HepG2 (cell line): Measurements from ENCODE around the gene NCOA4. TPM values are rescaled to one million over a fixed set of nuclear protein-coding genes. Genes with fewer than 3 reads are reported as not detected.

Source experiments
- ATAC-seq: fragments of 200-7000 bp; cut with Tn5 transposase; 3 replicates; pipeline ENCODE4 v1.9.1; 2020; ENCODE audit warnings: mild to moderate bottlenecking, moderate library complexity
- BruUV-seq: library from RNA; stranded (reverse); fragments of 400-500 nt; replicated peaks from 2 replicates; lab custom pipeline; 2021; lab: Mats Ljungman, UMichigan
- CTCF ChIA-PET: fragments of 300-600 bp; formaldehyde crosslinking; extraction: SDS; loops from one replicate; lab custom pipeline; 2021; ENCODE audit warnings: low total read pairs, inconsistent platforms, low intra/inter-chr PET ratio; lab: Yijun Ruan, JAX
- POLR2A ChIA-PET: fragments of 350-600 bp; sonication (Branson Sonifier 250); formaldehyde crosslinking; loops from one replicate; lab custom pipeline; 2020; ENCODE audit warnings: antibody characterized with exemption, inconsistent platforms; lab: Yijun Ruan, JAX
- DNase-seq: peaks from one replicate; pipeline ENCODE4 v3.0.0-alpha.2; 2015; ENCODE audit warnings: low spot score
- FAIRE-seq: peaks from 3 replicates; lab custom pipeline; 2011; peaks lifted over from hg19 to GRCh38; lab: Jason Lieb, UNC
- H2AFZ ChIP-seq: one replicate; pipeline ENCODE4 v1.6.1; 2011; ENCODE audit warnings: low read length, inconsistent platforms
- H3K27ac ChIP-seq: fragments of 300-600 bp; 3 replicates; pipeline ENCODE4 v1.8.0; 2011; ENCODE audit warnings: mixed run types, mild to moderate bottlenecking, mixed read lengths, low read length, inconsistent platforms; ENCODE audit not compliant: insufficient read depth; ENCODE audit errors: extremely low read length
- H3K27me3 ChIP-seq, 2 experiments: fragments of 200-600 bp in 1 of 2; 2 replicates in 1 of 2; 3 replicates in 1 of 2; pipeline versions ENCODE4 v1.6.0 to v1.8.0; 2011; ENCODE audit warnings: low read length in 2 of 2, mild to moderate bottlenecking in 2 of 2, moderate library complexity in 2 of 2, inconsistent platforms in 1 of 2; ENCODE audit not compliant: insufficient read depth in 2 of 2, control insufficient read depth in 1 of 2
- H3K36me3 ChIP-seq, 2 experiments: fragments of 200-600 bp in 1 of 2; replicated peaks in 1 of 2; 2 replicates in 1 of 2; 3 replicates in 1 of 2; pipeline versions ENCODE4 v1.5.1 to v1.8.0; 2011; ENCODE audit warnings: low read length in 2 of 2, inconsistent platforms in 1 of 2; ENCODE audit not compliant: insufficient read depth in 2 of 2, control insufficient read depth in 1 of 2
- H3K4me1 ChIP-seq: 2 replicates; pipeline ENCODE4 v1.5.1; 2012; ENCODE audit warnings: low read length, inconsistent platforms; ENCODE audit not compliant: insufficient read depth
- H3K4me2 ChIP-seq: 2 replicates; pipeline ENCODE4 v1.6.0; 2011; ENCODE audit warnings: low read depth, low read length, inconsistent platforms
- H3K4me3 ChIP-seq, 3 experiments: fragments of 200-600 bp in 1 of 3; sonication (generic), shearing (Covaris generic) in 1 of 3; replicated peaks in 1 of 3; 2 replicates each; pipeline ENCODE4 v1.5.1; 2011 to 2016; ENCODE audit warnings: low read length in 3 of 3, inconsistent platforms in 2 of 3, low read depth in 2 of 3, mild to moderate bottlenecking in 2 of 3, control low read depth in 1 of 3, mixed read lengths in 1 of 3; ENCODE audit not compliant: insufficient read depth in 1 of 3
- H3K79me2 ChIP-seq: one replicate; pipeline ENCODE4 v1.6.1; 2011; ENCODE audit warnings: low read length, inconsistent platforms; ENCODE audit not compliant: insufficient read depth
- H3K9ac ChIP-seq: 2 replicates; pipeline ENCODE4 v1.6.0; 2011; ENCODE audit warnings: mild to moderate bottlenecking, low read depth, low read length, inconsistent platforms; ENCODE audit not compliant: insufficient read depth
- H3K9me3 ChIP-seq: 2 replicates; pipeline ENCODE4 v1.5.1; 2012; ENCODE audit warnings: mild to moderate bottlenecking, low read length
- H4K20me1 ChIP-seq: 2 replicates; pipeline ENCODE4 v1.6.0; 2011; ENCODE audit warnings: inconsistent platforms, mild to moderate bottlenecking, low read length, moderate library complexity; ENCODE audit not compliant: insufficient read depth
- ELF3 ChIP-seq: IDR thresholded peaks from 2 replicates; pipeline ENCODE4 v1.6.1; 2016; ENCODE audit warnings: missing genetic modification reagents, missing compliant biosample characterization
- NFYB ChIP-seq: sonication (generic); formaldehyde crosslinking; IDR thresholded peaks from 2 replicates; pipeline ENCODE4 v1.4.0; 2020; ENCODE audit warnings: missing genetic modification reagents
- NFYC ChIP-seq: IDR thresholded peaks from 2 replicates; pipeline ENCODE4 v1.6.1; 2016; ENCODE audit warnings: missing genetic modification reagents, missing compliant biosample characterization
- NR2C2 ChIP-seq: sonication (generic); formaldehyde crosslinking; IDR thresholded peaks from 2 replicates; pipeline ENCODE4 v1.4.0; 2020; ENCODE audit warnings: missing genetic modification reagents, mild to moderate bottlenecking, moderate library complexity, borderline replicate concordance
- POLR2A ChIP-seq, 2 experiments: IDR thresholded peaks; 2 replicates each; pipeline ENCODE4 v1.6.1; 2011; ENCODE audit warnings: low read depth in 2 of 2, low read length in 2 of 2, mild to moderate bottlenecking in 1 of 2, moderate library complexity in 1 of 2; ENCODE audit not compliant: insufficient read depth in 1 of 2
- PPARG ChIP-seq: conservative IDR thresholded peaks from 2 replicates; pipeline ENCODE4 v1.6.1; 2016; ENCODE audit warnings: missing biosample characterization, missing genetic modification reagents
- RBFOX2 ChIP-seq: fragments of 200-400 bp; formaldehyde crosslinking; IDR thresholded peaks from 2 replicates; pipeline ENCODE4 v1.6.1; 2017; ENCODE audit warnings: low read depth, mild to moderate bottlenecking, low read length
- SATB2 ChIP-seq: sonication (generic); formaldehyde crosslinking; IDR thresholded peaks from 2 replicates; pipeline ENCODE4 v1.5.0; 2020; ENCODE audit warnings: missing genetic modification reagents
- SOX5 ChIP-seq: IDR thresholded peaks from 2 replicates; pipeline ENCODE4 v1.6.1; 2016; ENCODE audit warnings: borderline replicate concordance
- ZC3H4 ChIP-seq: sonication (generic); formaldehyde crosslinking; IDR thresholded peaks from 2 replicates; pipeline ENCODE4 v1.4.0; 2020; ENCODE audit warnings: missing genetic modification reagents, borderline replicate concordance
- ZNF629 ChIP-seq: sonication (generic); formaldehyde crosslinking; conservative IDR thresholded peaks from 2 replicates; pipeline ENCODE4 v1.5.0; 2020; ENCODE audit warnings: missing genetic modification reagents
- WGBS: methylation state at CpG from one replicate; pipeline ENCODE4 v1.1.6; 2017; ENCODE audit warnings: low lambda C conversion rate; 5-methylcytosine and 5-hydroxymethylcytosine counted together
- in situ Hi-C: cut with HindIII; loops from 2 replicates; pipeline ENCODE4 v1.10.0; 2017; ENCODE audit warnings: low pct_unique_long_range_greater_than_20kb; ENCODE audit not compliant: extremely low pct_ligation_motif_present
- intact Hi-C: fragments of 100-400 bp; cut with micrococcal nuclease; formaldehyde crosslinking; loops from one replicate; pipeline ENCODE4 v1.10.0; 2022; ENCODE audit not compliant: unreplicated experiment
- polyA plus RNA-seq, 8 experiments: library from polyadenylated mRNA; depleted of rRNA in 3 of 8; stranded (reverse) in 7 of 8; unstranded in 1 of 8; fragments of >200 nt; fragmentation: Illumina TruSeq in 4 of 8; extraction: Trizol in 4 of 8; gene quantifications; 2 replicates each; pipeline versions ENCODE4 v1.2.1 to v1.2.3, GENCODE V29; 2011 to 2016; ENCODE audit warnings: low read depth in 4 of 8, missing spikeins in 1 of 8, mixed read lengths in 1 of 8; ENCODE audit not compliant: insufficient read depth in 1 of 8
- total RNA-seq, 5 experiments: library from RNA; depleted of rRNA; stranded (reverse); fragments of >200 nt; fragmentation: Illumina TruSeq; extraction: Trizol; gene quantifications; 2 replicates each; pipeline ENCODE4 v1.2.3, GENCODE V29; 2016; ENCODE audit warnings: low read depth in 1 of 5

The NCOA4 gene
- total and polyA plus RNA-seq, 2 of the 13 experiments (the other 11 are each of a cell fraction or from before 2014, with no cell fraction given): 306 to 400 TPM

DNA sequence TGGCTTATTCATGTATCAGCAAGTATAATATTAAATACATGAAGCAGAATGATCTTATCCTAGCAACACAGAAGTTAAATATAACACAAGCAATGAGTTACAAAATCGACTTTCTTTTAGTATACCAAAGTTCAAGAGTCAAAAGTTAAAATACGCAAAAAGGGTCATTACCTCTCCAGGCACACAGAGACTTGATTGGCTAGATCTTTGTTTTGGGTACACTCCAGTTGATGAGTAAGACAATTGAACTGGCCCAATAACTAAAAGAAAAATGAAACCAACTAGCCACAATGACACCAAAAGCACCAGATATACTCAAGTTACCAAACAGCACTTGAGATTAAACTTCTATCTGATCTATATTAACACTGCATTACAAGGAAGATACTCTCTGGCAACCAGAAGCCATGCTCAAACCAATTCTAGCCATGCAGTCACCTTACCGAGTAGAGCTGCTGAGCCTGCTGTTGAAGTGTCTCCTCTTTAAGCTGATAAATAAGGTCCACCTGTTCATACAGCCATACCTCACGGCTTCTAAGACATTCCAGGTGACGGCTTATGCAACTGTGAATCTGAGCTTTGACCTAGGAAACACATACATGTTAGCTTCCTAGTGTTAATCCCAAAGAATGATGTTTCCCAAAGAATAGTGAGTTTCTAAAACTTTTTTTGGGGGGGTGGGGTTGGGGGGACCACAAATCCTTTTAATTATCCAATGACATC is 15.6 kb downstream of the NCOA4 start (continued):
- TF ChIP-seq SOX5: 0 out of 2 replicates have a peak, but pooled peaks have one; percentile 6
- TF ChIP-seq POLR2A (IDR thresholded peaks at IDR 0.05; ENCODE audit: insufficient read depth in 1 of 2, low read depth in 2 of 2, low read length in 2 of 2): peak in 1 of 2 experiments; percentile 42; a peak in 1 of 4 replicates
- 0 out of 2 replicates have a peak, but pooled peaks have one; percentile 11 for TF ChIP-seq ZNF629
- 0 out of 2 replicates have a peak, but pooled peaks have one; percentile 27 for TF ChIP-seq NR2C2
- peak; percentile 47; the same call in 1 of the 2 replicates for TF ChIP-seq RBFOX2
- peak; percentile 31; the same call in 1 of the 2 replicates for TF ChIP-seq NFYB (CRISPR knock-in tag)
- TF ChIP-seq PPARG (CRISPR knock-in tag): peak; percentile 62; the same call in 1 of the 2 replicates
- no peak for TF ChIP-seq ZC3H4

DNA sequence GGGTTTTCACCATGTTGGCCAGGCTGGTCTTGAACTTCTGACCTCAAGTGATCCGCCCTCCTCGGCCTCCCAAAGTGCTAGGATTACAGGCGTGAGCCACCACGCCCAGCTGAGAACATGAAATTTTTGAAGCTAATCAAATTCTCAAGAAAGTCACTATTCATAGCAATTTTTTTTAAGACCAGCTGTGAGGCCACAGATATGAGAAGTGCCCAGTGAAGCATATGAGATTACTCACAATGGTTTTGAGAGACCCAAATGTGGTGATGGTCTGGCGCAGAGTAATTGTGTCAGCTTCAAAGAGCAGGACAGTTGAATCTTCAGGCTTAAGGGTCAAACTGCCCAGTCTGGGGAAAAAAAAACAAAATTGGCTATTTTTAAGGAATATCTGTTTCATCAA is 16.2 kb downstream of the NCOA4 start:
- peak overlapping the region; percentile 31 for H3K27ac ChIP-seq
- CTCF ChIA-PET: no interaction called here
- TF ChIP-seq ELF3 (CRISPR knock-in tag): no peak
- no peak for TF ChIP-seq NFYC (CRISPR knock-in tag)
- TF ChIP-seq SATB2: no peak
- POLR2A ChIA-PET: interaction anchor here (1.2 kb wide), 1 partner anchor 10 kb away, joined by 3 read pairs; no protein-coding TSS in a partner anchor
- no peak for DNase-seq
- no peak for FAIRE-seq
- no peaks in the 10 kb centered on the region for H3K27me3 ChIP-seq
- H3K36me3 ChIP-seq: peaks cover 32 to 91% of the 10 kb centered on the region in 2 experiments
- in situ Hi-C loops (no loop called here), intact Hi-C loops (no loop called here)
- 96% methylated on average over 5 of the region's 5 CpGs for WGBS
- H3K4me3 ChIP-seq: no peak overlapping the region
- H3K4me1 ChIP-seq: peaks cover 58% of the 10 kb centered on the region
- H3K9me3 ChIP-seq: no peaks in the 10 kb centered on the region
- no peak for ATAC-seq
- peaks cover 87% of the 10 kb centered on the region for H4K20me1 ChIP-seq
- no peak overlapping the region for H3K4me2 ChIP-seq
- H2AFZ ChIP-seq: no peak overlapping the region
- BruUV-seq: no TSS peak
- peaks cover 78% of the 10 kb centered on the region for H3K79me2 ChIP-seq
- no peak overlapping the region for H3K9ac ChIP-seq
